DOHH2 (cell line): ENCODE results near the gene TTBK2.

ENCODE experiments used
- H3F3A ChIP-seq: fragments of 200-600 bp; sonication (generic), shearing (Covaris generic); 2 replicates; pipeline ENCODE4 v1.6.0; 2016; ENCODE audit warnings: antibody characterized with exemption, mild to moderate bottlenecking; ENCODE audit not compliant: control insufficient read depth, insufficient read depth
- H3K27ac ChIP-seq: fragments of 200-600 bp; sonication (generic); 2 replicates; pipeline ENCODE4 v1.5.1; 2014; ENCODE audit warnings: low read depth, mild to moderate bottlenecking, low read length, moderate library complexity
- H3K27me3 ChIP-seq: fragments of 200-600 bp; sonication (generic); 2 replicates; pipeline ENCODE4 v1.6.1; 2014; ENCODE audit warnings: mild to moderate bottlenecking, low read length, mixed read lengths; ENCODE audit not compliant: control insufficient read depth
- H3K36me3 ChIP-seq: fragments of 200-600 bp; sonication (generic); 2 replicates; pipeline ENCODE4 v1.6.1; 2014; ENCODE audit warnings: mild to moderate bottlenecking, low read length, moderate library complexity, mixed read lengths; ENCODE audit not compliant: control insufficient read depth
- H3K4me1 ChIP-seq: fragments of 200-600 bp; sonication (generic); 2 replicates; pipeline ENCODE4 v1.6.1; 2014; ENCODE audit warnings: mild to moderate bottlenecking, low read length, mixed read lengths; ENCODE audit not compliant: control insufficient read depth
- H3K4me2 ChIP-seq: fragments of 200-600 bp; sonication (generic); 2 replicates; pipeline ENCODE4 v1.6.0; 2014; ENCODE audit warnings: mild to moderate bottlenecking, low read length, moderate library complexity
- H3K4me3 ChIP-seq: fragments of 200-600 bp; sonication (generic); 2 replicates; pipeline ENCODE4 v1.5.1; 2014; ENCODE audit warnings: mild to moderate bottlenecking, low read length, mixed read lengths
- H3K79me2 ChIP-seq: fragments of 200-600 bp; sonication (generic); 2 replicates; pipeline ENCODE4 v1.6.1; 2014; ENCODE audit warnings: mild to moderate bottlenecking, low read length, mixed read lengths; ENCODE audit not compliant: control insufficient read depth
- H3K9me2 ChIP-seq: fragments of 200-600 bp; sonication (generic); replicated peaks from 2 replicates; pipeline ENCODE4 v1.6.1; 2014; ENCODE audit warnings: mild to moderate bottlenecking, low read length, mixed read lengths; ENCODE audit not compliant: control insufficient read depth
- H3K9me3 ChIP-seq: fragments of 200-600 bp; sonication (generic); 2 replicates; pipeline ENCODE4 v1.6.1; 2014; ENCODE audit warnings: antibody characterized with exemption, low read length, mixed read lengths; ENCODE audit not compliant: control insufficient read depth, insufficient read depth
- H4K20me1 ChIP-seq: fragments of 200-600 bp; sonication (generic); 2 replicates; pipeline ENCODE4 v1.6.0; 2014; ENCODE audit warnings: low read depth, mild to moderate bottlenecking, antibody characterized with exemption, low read length, moderate library complexity; ENCODE audit not compliant: control insufficient read depth, insufficient read depth
- CTCF ChIP-seq: fragments of 200-600 bp; sonication (generic); IDR thresholded peaks from one replicate; pipeline ENCODE4 v1.5.1; 2014; ENCODE audit warnings: antibody characterized with exemption, mild to moderate bottlenecking, low read depth, low read length; ENCODE audit not compliant: poor library complexity, severe bottlenecking
- EZH2phosphoT487 ChIP-seq: fragments of 200-600 bp; sonication (generic); IDR thresholded peaks from 2 replicates; pipeline ENCODE4 v1.6.1; 2017; ENCODE audit warnings: borderline replicate concordance, mild to moderate bottlenecking, antibody characterized with exemption, low read length, moderate library complexity, mixed read lengths

TTBK2 gene

DNA sequence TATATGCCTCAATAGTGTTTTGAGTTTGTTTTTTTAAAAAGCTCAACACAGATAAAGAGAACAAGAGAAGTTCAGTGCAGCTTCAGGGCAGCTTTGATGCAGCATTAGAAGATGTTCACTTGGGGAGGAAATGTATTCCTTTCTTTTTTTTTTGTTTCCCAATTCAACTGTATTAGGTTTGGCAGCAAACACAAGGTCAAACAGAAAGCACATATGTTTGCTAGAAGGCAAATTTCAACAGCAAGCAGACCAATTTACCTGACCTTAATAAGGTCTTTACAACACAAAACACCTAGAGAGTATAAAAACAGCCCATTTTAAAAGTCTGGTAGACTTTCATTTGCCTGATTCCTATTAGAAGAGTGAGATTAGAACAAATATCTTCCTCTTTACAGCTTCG is 176.4 kb downstream of the TTBK2 start:
- no peaks in the 10 kb centered on the region for H3K27me3 ChIP-seq
- TF ChIP-seq EZH2phosphoT487 (no peak), CTCF (no peak)
- H3K36me3 ChIP-seq, result no peaks in the 10 kb centered on the region
- H3K27ac ChIP-seq, result no peak overlapping the region
- no peaks in the 10 kb centered on the region for H3K4me1 ChIP-seq
- H3K9me2 ChIP-seq, result no peaks in the 10 kb centered on the region
- H3K79me2 ChIP-seq, result no peaks in the 10 kb centered on the region
- no peaks in the 10 kb centered on the region for H3F3A ChIP-seq
- no peaks in the 10 kb centered on the region for H4K20me1 ChIP-seq
- no peak overlapping the region for H3K4me2 ChIP-seq
- no peaks in the 10 kb centered on the region for H3K9me3 ChIP-seq
- H3K4me3 ChIP-seq, result no peak overlapping the region

GRCh38 chr15:42742149-42742548 is 178.4 kb downstream of the TTBK2 start:
- Histone ChIP-seq H3K36me3 (no peaks in the 10 kb centered on the region), H4K20me1 (no peaks in the 10 kb centered on the region), H3K4me3 (no peak overlapping the region), H3K27me3 (no peaks in the 10 kb centered on the region), H3K9me3 (no peaks in the 10 kb centered on the region), H3K9me2 (no peaks in the 10 kb centered on the region), H3K4me1 (peaks cover 7% of the 10 kb centered on the region), H3K79me2 (no peaks in the 10 kb centered on the region), H3K27ac (no peak overlapping the region), H3K4me2 (no peak overlapping the region), H3F3A (no peaks in the 10 kb centered on the region)
- TF ChIP-seq CTCF (no peak), EZH2phosphoT487 (no peak)

DNA sequence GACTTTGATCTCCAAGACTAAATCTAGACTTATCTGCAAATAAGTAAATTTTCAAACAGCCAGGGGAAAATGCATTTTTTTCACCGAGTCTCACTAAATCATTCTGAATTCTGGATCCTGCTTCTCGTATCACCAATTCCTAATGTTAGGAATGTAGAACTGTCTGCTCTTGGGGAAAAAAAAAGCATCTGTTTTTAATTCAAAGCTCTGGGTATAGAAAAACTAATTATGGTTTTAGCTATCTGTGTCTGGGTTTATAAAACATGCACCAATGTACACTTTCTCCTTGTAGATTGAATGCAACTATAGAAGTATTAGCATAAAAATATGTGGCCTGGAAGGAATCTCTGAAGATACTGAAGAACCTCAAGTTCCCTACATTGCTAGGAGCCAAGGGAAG is 178.9 kb downstream of the TTBK2 start:
- no peaks in the 10 kb centered on the region for H3K36me3 ChIP-seq
- no peak for TF ChIP-seq CTCF
- TF ChIP-seq EZH2phosphoT487, result no peak
- no peak overlapping the region for H3K4me2 ChIP-seq
- H3F3A ChIP-seq, result no peaks in the 10 kb centered on the region
- H3K4me1 ChIP-seq, result peaks cover 7% of the 10 kb centered on the region
- H3K4me3 ChIP-seq, result no peak overlapping the region
- H3K79me2 ChIP-seq, result peaks cover under 1% of the 10 kb centered on the region
- H3K27ac ChIP-seq, result no peak overlapping the region
- H3K27me3 ChIP-seq, result no peaks in the 10 kb centered on the region
- H3K9me2 ChIP-seq, result no peaks in the 10 kb centered on the region
- no peaks in the 10 kb centered on the region for H3K9me3 ChIP-seq
- no peaks in the 10 kb centered on the region for H4K20me1 ChIP-seq
